ENCODE measurements around the gene CCDC177.

DNA sequence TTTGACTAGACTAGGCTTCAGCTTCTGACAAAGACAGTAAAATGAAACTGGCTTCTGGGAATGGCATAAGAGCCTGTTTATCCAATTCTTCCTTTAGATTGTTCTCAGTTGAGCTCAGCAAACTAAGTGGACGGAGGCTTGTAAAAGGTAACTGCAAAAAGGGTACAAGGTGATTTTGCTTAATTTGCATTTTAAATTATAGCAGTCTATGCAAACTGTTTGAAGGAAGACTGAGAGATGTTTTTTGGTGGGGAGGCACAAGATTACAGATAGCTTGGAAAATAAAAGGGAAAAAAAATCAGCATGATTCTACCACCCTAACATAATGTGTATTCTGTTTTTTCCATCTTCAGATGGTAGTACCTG, 41.7 kb upstream of the CCDC177 start:
- no peak for TF ChIP-seq EZH2 (IDR thresholded peaks at IDR 0.05; ENCODE audit: insufficient read depth, poor library complexity, severe bottlenecking)
- no peak for TF ChIP-seq EZH2phosphoT487 (IDR thresholded peaks at IDR 0.05; ENCODE audit: insufficient read depth, low read depth)
